Brain pericyte (primary cell): Measurements from ENCODE around the gene SH3BP2.

Experiments
- DNase-seq: peaks from one replicate; pipeline ENCODE4 v3.0.0-alpha.2; 2012; ENCODE audit warnings: low read depth, low spot score

SH3BP2 gene

DNA sequence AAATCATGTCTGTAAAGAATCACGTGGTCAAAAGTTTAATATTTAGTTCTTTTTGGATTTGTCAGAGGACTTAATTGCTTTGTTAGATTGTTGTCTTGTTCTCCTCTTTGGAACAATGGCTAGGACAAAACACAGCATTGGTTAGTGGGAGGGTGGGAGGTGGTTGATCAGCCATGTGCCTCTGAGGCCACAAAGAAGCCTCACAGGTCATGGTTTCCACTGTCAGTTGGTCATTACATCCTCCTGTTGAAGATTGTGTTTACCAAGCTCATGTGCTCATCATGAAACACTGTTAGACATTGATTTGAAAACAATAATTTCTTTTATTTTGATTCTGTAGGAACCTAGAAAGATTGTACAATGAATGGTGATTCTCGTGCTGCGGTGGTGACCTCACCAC is 82.7 kb downstream of the SH3BP2 start:
- no peak for DNase-seq

DNA sequence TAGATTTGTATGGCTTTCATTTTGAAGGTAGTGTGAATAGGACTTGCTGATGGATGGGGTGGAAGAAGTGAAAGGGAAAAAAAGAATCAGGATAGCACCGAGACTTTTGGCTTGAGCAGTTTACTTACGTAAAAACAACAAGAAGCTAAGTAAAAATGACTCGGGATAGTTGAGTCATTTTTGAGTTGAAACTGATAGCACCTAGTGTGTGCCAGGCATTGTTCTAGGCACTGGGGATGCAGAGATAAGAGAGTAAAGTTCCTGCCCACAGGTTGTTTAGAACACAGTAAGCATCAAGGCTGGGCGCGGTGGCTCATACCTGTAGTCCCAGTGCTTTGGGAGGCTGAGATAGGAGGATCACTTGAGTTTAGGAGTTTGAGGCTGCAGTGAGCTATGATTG is 85.5 kb downstream of the SH3BP2 start:
- no peak for DNase-seq

DNA sequence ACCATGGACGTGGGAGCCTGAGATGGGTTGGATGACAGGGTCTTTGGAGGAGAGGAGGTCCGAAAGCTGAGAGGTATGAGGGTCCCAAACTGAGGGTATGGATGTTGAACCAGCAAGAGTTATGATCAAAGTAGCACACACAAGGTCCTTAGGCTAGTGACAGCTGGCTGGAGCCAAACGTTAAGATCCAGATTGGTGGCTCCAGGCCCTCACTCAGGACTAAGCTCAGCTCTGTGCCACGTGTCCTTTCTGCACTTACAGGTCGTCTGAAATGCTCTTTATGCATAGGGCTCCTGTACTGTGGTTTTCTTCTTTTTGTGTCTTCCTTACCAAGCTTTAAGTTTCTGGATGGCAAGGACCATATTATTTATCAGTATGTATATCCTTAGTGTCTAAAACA is 86.1 kb downstream of the SH3BP2 start:
- DNase-seq, result no peak

DNA sequence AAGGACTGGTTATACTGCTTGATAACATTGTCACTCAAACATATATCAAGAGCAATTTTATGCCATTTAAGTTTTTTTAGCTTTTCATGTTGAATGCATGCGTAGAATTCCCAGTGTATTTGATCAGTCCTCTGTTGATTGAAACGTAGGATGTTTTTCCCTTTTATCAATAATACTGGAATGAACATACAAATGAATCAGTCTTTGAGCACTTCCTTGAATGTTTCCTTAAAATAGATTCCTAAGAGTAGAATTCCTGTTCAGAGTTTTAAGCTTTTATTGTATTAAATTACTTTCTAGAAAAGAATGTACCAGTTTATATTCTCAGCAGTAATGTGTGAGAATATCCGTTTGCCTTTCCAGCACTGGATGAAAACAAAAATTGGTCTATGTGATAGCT is 88.5 kb downstream of the SH3BP2 start:
- no peak for DNase-seq

DNA sequence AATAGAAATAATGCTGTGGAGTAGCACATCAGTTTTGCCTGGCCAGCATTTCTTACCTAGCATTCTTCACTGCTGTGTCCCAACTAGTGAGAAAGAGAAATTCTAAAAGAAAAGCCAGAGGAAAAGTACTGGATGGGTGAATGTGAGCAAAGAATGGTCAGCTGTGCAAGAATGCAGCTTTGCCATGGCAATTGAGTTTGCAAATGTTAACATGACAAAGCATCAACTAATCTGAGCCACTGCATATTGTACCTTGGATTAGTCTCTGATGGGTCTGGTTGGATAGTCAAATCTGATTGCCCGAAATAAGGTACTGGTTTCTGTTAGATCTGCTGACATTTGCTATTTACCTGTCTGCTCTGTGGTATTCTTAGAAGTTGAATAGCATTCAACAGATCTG is 89.5 kb downstream of the SH3BP2 start:
- no peak for DNase-seq

DNA sequence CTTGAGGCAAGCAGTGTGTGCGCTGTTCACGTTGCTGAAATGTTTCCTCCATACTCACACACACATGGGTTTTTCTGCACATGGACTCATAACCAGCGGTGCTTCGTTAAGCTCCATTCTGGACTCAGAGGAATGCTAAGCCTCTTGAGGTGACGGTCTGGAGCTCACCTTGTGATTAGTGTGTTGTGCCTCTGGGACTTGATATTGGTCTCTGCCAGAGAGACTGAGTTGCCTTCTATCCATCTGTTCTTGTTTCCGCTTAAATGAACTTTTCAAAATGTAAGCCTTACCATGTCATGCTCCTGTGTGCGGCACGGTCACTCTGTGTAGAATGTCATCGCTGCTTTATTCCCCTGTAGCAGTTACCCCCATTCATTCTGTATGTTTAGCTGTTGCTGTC is 93.3 kb downstream of the SH3BP2 start:
- no peak for DNase-seq

DNA sequence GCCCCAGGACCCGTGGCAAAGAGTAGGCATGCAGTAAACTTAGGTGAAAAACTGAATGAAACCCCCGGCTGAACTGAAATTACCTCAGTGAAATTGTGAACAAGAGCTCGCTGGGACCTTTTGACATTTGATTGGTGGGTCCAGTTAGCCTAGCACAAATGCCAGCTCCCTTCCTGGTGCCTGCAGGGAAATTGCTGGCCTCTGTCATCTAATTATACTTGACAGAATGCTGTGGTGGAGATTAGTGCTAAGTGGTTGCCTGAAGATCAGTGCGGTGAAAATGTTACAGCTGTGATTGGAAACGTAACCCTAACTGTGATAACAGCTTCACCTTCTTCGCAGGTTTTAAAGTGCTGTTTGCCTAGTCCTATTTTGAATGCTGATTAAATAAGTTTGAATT is 93.7 kb downstream of the SH3BP2 start:
- no peak for DNase-seq

DNA sequence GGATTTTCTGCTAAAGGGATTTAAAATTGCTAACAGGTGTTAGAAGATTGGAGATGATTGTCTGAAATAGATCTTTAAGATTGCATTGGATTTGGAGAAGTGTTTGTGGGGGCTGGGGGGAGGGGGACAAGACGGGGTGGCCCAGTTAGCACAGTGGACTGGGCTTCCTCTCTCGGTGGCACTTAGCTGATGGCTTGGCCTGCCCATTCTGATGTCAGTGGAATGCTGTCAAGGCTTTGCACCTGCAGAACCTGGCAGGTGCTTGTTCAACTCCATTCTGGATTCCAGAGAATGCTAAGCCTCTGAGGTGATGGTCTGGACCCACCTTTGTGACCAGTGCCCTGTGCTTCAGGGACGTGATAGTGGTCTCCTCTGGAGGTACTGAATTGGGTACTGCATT is 94.5 kb downstream of the SH3BP2 start:
- DNase-seq, result no peak

DNA sequence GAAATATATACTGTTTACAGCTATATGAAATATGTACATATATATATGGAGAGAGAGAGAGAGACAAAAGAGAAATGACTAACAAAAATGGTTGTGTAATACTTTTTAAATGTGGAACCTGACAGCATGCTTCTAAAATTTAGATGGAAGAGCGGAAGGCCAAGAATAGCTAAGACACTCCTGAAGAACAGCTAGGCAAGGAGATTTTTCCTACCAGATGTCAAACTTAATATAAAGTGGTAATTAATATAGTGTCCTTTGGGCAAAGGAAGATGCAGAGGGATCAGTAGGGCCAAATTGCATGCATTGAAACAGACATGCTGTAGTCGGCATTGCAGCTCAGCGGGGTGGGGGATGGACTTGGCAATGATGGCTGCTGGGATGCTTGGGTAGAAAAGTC is 96.0 kb downstream of the SH3BP2 start:
- no peak for DNase-seq
